ENCODE measurements around the gene NECAB2. TPM values are rescaled to one million over a fixed set of nuclear protein-coding genes. Genes with fewer than 3 reads are reported as not detected.

The NECAB2 gene
- total RNA-seq, 1 donor from 2014 or later, result 12.6 TPM

- DNase-seq (ENCODE audit: low spot score), result no peak
- H3K36me3 Mint-ChIP-seq, result no peaks in the 10 kb centered on the region
Observed at GRCh38 chr16:83967091-83967490, 953 bp upstream of the NECAB2 start.

GRCh38 chr16:83968306-83968851 lies 335 bp downstream of the NECAB2 start:
- H3K4me3 ChIP-seq, result peak overlapping the region; percentile 64
- no peak overlapping the region for H3K27ac ChIP-seq
- Mint-ChIP-seq H3K27ac (no peak overlapping the region), H3K36me3 (no peaks in the 10 kb centered on the region), H3K4me1 (peaks cover 24% of the 10 kb centered on the region), H3K4me3 (peak overlapping the region; percentile 85), H3K9me3 (no peaks in the 10 kb centered on the region), H3K27me3 (ENCODE audit: insufficient read depth, low read depth) (peaks cover 6% of the 10 kb centered on the region)
- H4K20me1 ChIP-seq (ENCODE audit: low read depth), result no peaks in the 10 kb centered on the region
- peaks cover 10% of the 10 kb centered on the region for H3K79me2 ChIP-seq (ENCODE audit: low read depth)
- peaks cover 5% of the 10 kb centered on the region for H3F3A ChIP-seq (ENCODE audit: low read depth)
- peak; percentile 70 for DNase-seq (ENCODE audit: low spot score)
- no peak overlapping the region for H3K9ac ChIP-seq
- peaks cover 8% of the 10 kb centered on the region for H3K27me3 ChIP-seq
- peaks cover 21% of the 10 kb centered on the region for H3K4me1 ChIP-seq
- peak overlapping the region; percentile 93 for H3K4me2 ChIP-seq
- no peaks in the 10 kb centered on the region for H3K36me3 ChIP-seq
- TF ChIP-seq EZH2 (IDR thresholded peaks at IDR 0.05), result no peak
- TF ChIP-seq EZH2phosphoT487 (IDR thresholded peaks at IDR 0.05), result no peak
- TF ChIP-seq CTCF (IDR thresholded peaks at IDR 0.05), result no peak
- H3K9me3 ChIP-seq (ENCODE audit: low read depth), result no peaks in the 10 kb centered on the region
- peak overlapping the region; percentile 82 for H2AFZ ChIP-seq (replicated peaks)

More at GRCh38 chr16:83967091-83967490, 953 bp upstream of the NECAB2 start:
- H3K4me2 ChIP-seq, result no peak overlapping the region
- H2AFZ ChIP-seq (replicated peaks), result no peak overlapping the region
- Mint-ChIP-seq H3K27me3 (ENCODE audit: insufficient read depth, low read depth) (peaks cover 6% of the 10 kb centered on the region), H3K9me3 (no peaks in the 10 kb centered on the region), H3K4me1 (peaks cover 24% of the 10 kb centered on the region), H3K27ac (no peak overlapping the region), H3K4me3 (no peak overlapping the region)
- peaks cover 5% of the 10 kb centered on the region for H3F3A ChIP-seq (ENCODE audit: low read depth)
- no peak overlapping the region for H3K27ac ChIP-seq
- H3K27me3 ChIP-seq, result peaks cover 8% of the 10 kb centered on the region
- no peaks in the 10 kb centered on the region for H3K9me3 ChIP-seq (ENCODE audit: low read depth)
- peaks cover 21% of the 10 kb centered on the region for H3K4me1 ChIP-seq
- no peak overlapping the region for H3K4me3 ChIP-seq
- H3K9ac ChIP-seq, result no peak overlapping the region
- H3K36me3 ChIP-seq, result no peaks in the 10 kb centered on the region
- H3K79me2 ChIP-seq (ENCODE audit: low read depth), result peaks cover 10% of the 10 kb centered on the region
- TF ChIP-seq CTCF (IDR thresholded peaks at IDR 0.05) (no peak), EZH2phosphoT487 (IDR thresholded peaks at IDR 0.05) (no peak), EZH2 (IDR thresholded peaks at IDR 0.05) (no peak)
- H4K20me1 ChIP-seq (ENCODE audit: low read depth), result no peaks in the 10 kb centered on the region

GRCh38 chr16:83968891-83969649 lies 1.0 kb downstream of the NECAB2 start:
- Mint-ChIP-seq H3K27me3 (ENCODE audit: insufficient read depth, low read depth) (peaks cover 6% of the 10 kb centered on the region), H3K36me3 (no peaks in the 10 kb centered on the region), H3K9me3 (no peaks in the 10 kb centered on the region), H3K4me3 (peak overlapping the region; percentile 93), H3K27ac (peak overlapping the region; percentile 63), H3K4me1 (peaks cover 22% of the 10 kb centered on the region)
- Histone ChIP-seq H3K79me2 (ENCODE audit: low read depth) (peaks cover 10% of the 10 kb centered on the region), H2AFZ (replicated peaks) (peak overlapping the region; percentile 82), H3K9me3 (ENCODE audit: low read depth) (no peaks in the 10 kb centered on the region), H4K20me1 (ENCODE audit: low read depth) (peaks cover 2% of the 10 kb centered on the region), H3K4me3 (peak overlapping the region; percentile 64), H3K27ac (no peak overlapping the region), H3K27me3 (peaks cover 8% of the 10 kb centered on the region), H3F3A (ENCODE audit: low read depth) (peaks cover 5% of the 10 kb centered on the region), H3K4me1 (peaks cover 21% of the 10 kb centered on the region), H3K36me3 (no peaks in the 10 kb centered on the region), H3K4me2 (peak overlapping the region; percentile 93), H3K9ac (no peak overlapping the region)
- TF ChIP-seq EZH2phosphoT487 (IDR thresholded peaks at IDR 0.05) (no peak), CTCF (IDR thresholded peaks at IDR 0.05) (no peak), EZH2 (IDR thresholded peaks at IDR 0.05) (no peak)
- peak; percentile 47 for DNase-seq (ENCODE audit: low spot score)

All from neural progenitor cell (in vitro differentiated cells).